HG02610 (cell line): ENCODE results near the gene SLC23A2.
"Not testable (repeated sequence)": the region's sequence is repeated elsewhere in the genome, so short reads cannot be mapped to it uniquely, and the experiment has no call there.

Experiments used
- ATAC-seq: cut with Tn5 transposase; IDR thresholded peaks from one replicate; pipeline ENCODE4 v1.9.1; 2021; ENCODE audit warnings: mild to moderate bottlenecking, moderate library complexity; ENCODE audit not compliant: unreplicated experiment

The SLC23A2 gene

GRCh38 chr20:4937407-4938319 is 63.6 kb downstream of the SLC23A2 start:
- no peak for ATAC-seq

- ATAC-seq = no peak
Measured at GRCh38 chr20:4936851-4937406, 64.4 kb downstream of the SLC23A2 start.

- no peak for ATAC-seq
Measured at GRCh38 chr20:4936392-4936850, 64.9 kb downstream of the SLC23A2 start.

GRCh38 chr20:4932061-4932460 is 69.2 kb downstream of the SLC23A2 start:
- ATAC-seq = no peak

- ATAC-seq = no peak
Measured at GRCh38 chr20:4929686-4930397, 71.5 kb downstream of the SLC23A2 start.

- no peak for ATAC-seq
Measured at GRCh38 chr20:4926531-4927156, 74.7 kb downstream of the SLC23A2 start.

- ATAC-seq = no peak
Measured at GRCh38 chr20:4925842-4926530, 75.3 kb downstream of the SLC23A2 start.

- no peak for ATAC-seq
Measured at GRCh38 chr20:4924446-4924845, 76.9 kb downstream of the SLC23A2 start.

GRCh38 chr20:4924032-4924431 is 77.3 kb downstream of the SLC23A2 start:
- no peak for ATAC-seq

- no peak for ATAC-seq
Measured at GRCh38 chr20:4922186-4922585, 79.1 kb downstream of the SLC23A2 start.

GRCh38 chr20:4921271-4921670 is 80.0 kb downstream of the SLC23A2 start:
- ATAC-seq = not testable (repeated sequence)

- ATAC-seq = no peak
Measured at GRCh38 chr20:4920655-4921054, 80.7 kb downstream of the SLC23A2 start.

GRCh38 chr20:4920131-4920530 is 81.2 kb downstream of the SLC23A2 start:
- ATAC-seq = no peak

- no peak for ATAC-seq
Measured at GRCh38 chr20:4919047-4919704, 82.1 kb downstream of the SLC23A2 start.

- no peak for ATAC-seq
Measured at GRCh38 chr20:4918473-4918872, 82.8 kb downstream of the SLC23A2 start.

GRCh38 chr20:4916971-4917881 is 84.1 kb downstream of the SLC23A2 start:
- ATAC-seq = no peak

GRCh38 chr20:4913147-4913546 is 88.2 kb downstream of the SLC23A2 start:
- ATAC-seq = no peak

GRCh38 chr20:4912380-4913142 is 88.7 kb downstream of the SLC23A2 start:
- no peak for ATAC-seq
